MCF 10A (cell line): ENCODE results near the gene SIAH3. TPM values are rescaled to one million over a fixed set of nuclear protein-coding genes. Genes with fewer than 3 reads are reported as not detected.
A peak's percentile ranks its signal among the peaks of the same experiment; 100 is the strongest.
"Not testable (repeated sequence)": the region's sequence is repeated elsewhere in the genome, so short reads cannot be mapped to it uniquely, and the experiment has no call there.

Experiments
- BruUV-seq: library from RNA; stranded (reverse); fragments of 400-500 nt; replicated peaks from 2 replicates; lab custom pipeline; 2021; lab: Mats Ljungman, UMichigan
- CTCF ChIA-PET: fragments of 300-600 bp; sonication (Branson Sonifier 250); formaldehyde crosslinking; extraction: SDS; loops from one replicate; lab custom pipeline; 2021; ENCODE audit warnings: antibody characterized with exemption, inconsistent platforms; lab: Yijun Ruan, JAX
- POLR2A ChIA-PET: fragments of 300-600, 350-650 bp; sonication (Branson Sonifier 250); formaldehyde crosslinking; extraction: SDS; loops from one replicate; lab custom pipeline; 2020; ENCODE audit warnings: antibody characterized with exemption, inconsistent platforms; lab: Yijun Ruan, JAX
- DNase-seq: peaks from one replicate; pipeline ENCODE4 v3.0.0-alpha.2; 2018; ENCODE audit not compliant: unreplicated experiment
- H3K27ac Mint-ChIP-seq: one replicate; pipeline ENCODE4 v1.8.0; 2022; ENCODE audit warnings: mild to moderate bottlenecking, low read depth, mixed read lengths; ENCODE audit not compliant: unreplicated experiment
- H3K27me3 Mint-ChIP-seq: one replicate; pipeline ENCODE4 v1.8.0; 2022; ENCODE audit warnings: mixed read lengths; ENCODE audit not compliant: insufficient read depth, unreplicated experiment
- H3K36me3 Mint-ChIP-seq: one replicate; pipeline ENCODE4 v1.8.0; 2022; ENCODE audit warnings: mild to moderate bottlenecking, moderate library complexity, mixed read lengths; ENCODE audit not compliant: insufficient read depth, unreplicated experiment
- H3K4me1 Mint-ChIP-seq: one replicate; pipeline ENCODE4 v1.8.0; 2022; ENCODE audit warnings: mixed read lengths; ENCODE audit not compliant: insufficient read depth, unreplicated experiment
- H3K4me3 Mint-ChIP-seq: one replicate; pipeline ENCODE4 v1.8.0; 2022; ENCODE audit warnings: mild to moderate bottlenecking, moderate library complexity, mixed read lengths; ENCODE audit not compliant: unreplicated experiment
- H3K9me3 Mint-ChIP-seq: one replicate; pipeline ENCODE4 v1.8.0; 2022; ENCODE audit warnings: mixed read lengths; ENCODE audit not compliant: unreplicated experiment
- CTCF ChIP-seq: fragments of 200-600 bp; IDR thresholded peaks from one replicate; pipeline ENCODE4 v1.8.0; 2022; ENCODE audit warnings: antibody characterized with exemption, mild to moderate bottlenecking; ENCODE audit not compliant: unreplicated experiment
- intact Hi-C: fragments of 100-400 bp; cut with micrococcal nuclease; formaldehyde crosslinking; loops from 2 replicates; pipeline ENCODE4 v1.14.1; 2022
- total RNA-seq: library from RNA; stranded (reverse); gene quantifications from 2 replicates; pipeline ENCODE4 v1.2.3, GENCODE V29; 2022

SIAH3 gene
- total RNA-seq, 1 experiment from 2014 or later: not detected

DNA sequence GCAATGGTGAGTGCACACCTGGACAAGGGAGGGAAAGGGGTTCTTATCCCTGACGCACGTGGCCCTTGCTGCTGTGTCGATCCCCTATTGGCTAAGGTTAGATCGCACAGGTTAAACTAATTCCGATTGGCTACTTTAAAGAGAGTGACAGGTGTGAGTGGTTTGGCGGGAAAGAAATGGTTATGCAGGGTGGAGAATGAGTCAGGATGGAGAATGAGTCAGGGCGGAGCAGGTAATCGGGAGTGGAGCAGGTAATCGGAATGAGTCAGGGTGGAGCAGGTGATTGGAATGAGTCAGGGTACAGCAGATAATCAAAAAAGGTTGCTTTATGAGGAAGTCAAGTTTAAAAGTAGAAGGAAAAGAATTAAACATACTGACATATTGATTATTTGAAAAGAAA, 24.4 kb upstream of the SIAH3 start:
- DNase-seq: peak; percentile 47
- CTCF ChIA-PET: no interaction called here
- no peaks in the 10 kb centered on the region for H3K36me3 Mint-ChIP-seq
- H3K9me3 Mint-ChIP-seq: no peaks in the 10 kb centered on the region
- POLR2A ChIA-PET: no interaction called here
- no peak for TF ChIP-seq CTCF
- H3K27me3 Mint-ChIP-seq: no peaks in the 10 kb centered on the region
- intact Hi-C loops: no loop called here
- H3K27ac Mint-ChIP-seq: no peak overlapping the region
- BruUV-seq: no TSS peak
- no peak overlapping the region for H3K4me3 Mint-ChIP-seq
- H3K4me1 Mint-ChIP-seq: peaks cover 23% of the 10 kb centered on the region

DNA sequence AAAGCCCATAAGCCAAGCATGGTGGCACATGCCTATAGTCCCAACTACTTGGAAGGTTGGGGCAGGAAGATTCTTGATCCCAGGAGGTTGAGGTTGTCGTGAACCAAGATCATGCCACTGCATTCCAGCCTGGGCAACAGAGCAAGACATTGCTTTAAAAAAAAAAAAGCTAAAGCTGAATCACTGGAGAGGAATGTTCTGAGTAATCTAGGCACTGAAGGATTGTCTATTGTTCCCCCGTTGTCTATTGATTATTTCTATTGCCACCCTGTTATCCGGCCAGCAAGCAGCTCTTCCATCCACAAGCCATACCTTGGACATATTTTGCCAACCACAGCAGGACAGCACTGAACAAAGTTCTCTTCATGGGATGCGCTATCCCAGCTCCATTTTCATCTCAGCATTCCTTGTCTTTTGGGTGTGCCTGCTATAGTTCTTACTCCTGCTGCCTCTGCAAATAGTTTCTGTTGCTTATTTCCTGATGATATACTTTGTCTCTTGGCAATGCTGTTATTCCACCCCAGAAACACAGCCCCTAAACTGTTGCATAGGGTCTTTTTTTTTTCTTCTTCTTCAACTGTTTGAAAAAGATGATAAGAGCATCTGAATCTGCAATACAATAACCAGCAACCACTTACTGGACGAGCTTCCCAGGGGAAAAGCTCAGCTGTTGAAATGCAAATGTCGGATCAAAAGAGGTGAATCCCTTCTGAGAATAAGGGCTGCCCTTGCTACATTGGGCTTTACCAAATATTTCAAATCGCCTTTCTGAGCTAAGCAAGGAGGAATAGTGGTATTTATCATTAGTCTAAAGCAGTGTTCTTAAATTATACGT, 22.2 kb upstream of the SIAH3 start:
- H3K4me3 Mint-ChIP-seq: no peak overlapping the region
- intact Hi-C loops: no loop called here
- DNase-seq: peak; percentile 33
- no TSS peak for BruUV-seq
- ChIA-PET POLR2A (interaction anchor here (0.6 to 1.6 kb wide), 3 partner anchors 32 to 177 kb away, joined by 3 to 4 read pairs (median 4); no protein-coding TSS in a partner anchor), CTCF (interaction anchor here (0.6 to 1.2 kb wide), 5 partner anchors 9 to 285 kb away, joined by 3 to 5 read pairs (median 3); no protein-coding TSS in a partner anchor)
- no peak overlapping the region for H3K27ac Mint-ChIP-seq
- H3K4me1 Mint-ChIP-seq: peaks cover 31% of the 10 kb centered on the region
- TF ChIP-seq CTCF: no peak
- no peaks in the 10 kb centered on the region for H3K27me3 Mint-ChIP-seq
- no peaks in the 10 kb centered on the region for H3K9me3 Mint-ChIP-seq
- no peaks in the 10 kb centered on the region for H3K36me3 Mint-ChIP-seq

- no peaks in the 10 kb centered on the region for H3K36me3 Mint-ChIP-seq
- CTCF ChIA-PET: interaction anchor here (0.8 kb wide), 1 partner anchor 43 kb away, joined by 3 read pairs; no protein-coding TSS in a partner anchor
- no peaks in the 10 kb centered on the region for H3K9me3 Mint-ChIP-seq
- intact Hi-C loops: no loop called here
- no peak for TF ChIP-seq CTCF
- no peaks in the 10 kb centered on the region for H3K27me3 Mint-ChIP-seq
- no peak overlapping the region for H3K4me3 Mint-ChIP-seq
- no peak overlapping the region for H3K27ac Mint-ChIP-seq
- no TSS peak for BruUV-seq
- DNase-seq: no peak
- POLR2A ChIA-PET: no interaction called here
- peaks cover 31% of the 10 kb centered on the region for H3K4me1 Mint-ChIP-seq
Measured at GRCh38 chr13:45872566-45872965, 21.0 kb upstream of the SIAH3 start.

- DNase-seq, CTCF ChIA-PET, H3K9me3 Mint-ChIP-seq, intact Hi-C loops, H3K36me3 Mint-ChIP-seq, POLR2A ChIA-PET, H3K4me3 Mint-ChIP-seq, BruUV-seq, H3K27me3 Mint-ChIP-seq: not testable (repeated sequence)
- Mint-ChIP-seq H3K4me1 (peaks cover 30% of the 10 kb centered on the region), H3K27ac (peak overlapping the region; percentile 47)
Measured at GRCh38 chr13:45871201-45871600, 19.6 kb upstream of the SIAH3 start.
